Astrocyte of the cerebellum (primary cell): ENCODE data around the gene IL20.

Source experiments
- DNase-seq: peaks from one replicate; pipeline ENCODE4 v3.0.0-alpha.2; 2011; ENCODE audit warnings: low read depth
- H3K4me3 ChIP-seq: 2 replicates; pipeline ENCODE4 v1.5.1; 2011; ENCODE audit warnings: mild to moderate bottlenecking, low read depth, low read length, moderate library complexity
- CTCF ChIP-seq: IDR thresholded peaks from 2 replicates; pipeline ENCODE4 v1.5.1; 2012; ENCODE audit warnings: low read length, low read depth, moderate library complexity, mild to moderate bottlenecking; ENCODE audit errors: missing control alignments
- in situ Hi-C: cut with HindIII; loops from 2 replicates; pipeline ENCODE4 v1.10.0; 2017; ENCODE audit warnings: low sequenced_read_pairs

The IL20 gene

GRCh38 chr1:206833106-206833680 lies 32.2 kb upstream of the IL20 start:
- H3K4me3 ChIP-seq, result no peak overlapping the region
- in situ Hi-C loops, result no loop called here
- no peak for TF ChIP-seq CTCF
- no peak for DNase-seq

GRCh38 chr1:206833801-206834200 lies 31.6 kb upstream of the IL20 start:
- in situ Hi-C loops, result no loop called here
- no peak for DNase-seq
- H3K4me3 ChIP-seq, result no peak overlapping the region
- TF ChIP-seq CTCF, result no peak

GRCh38 chr1:206834217-206834616 lies 31.2 kb upstream of the IL20 start:
- H3K4me3 ChIP-seq, result no peak overlapping the region
- in situ Hi-C loops, result no loop called here
- TF ChIP-seq CTCF, result no peak
- no peak for DNase-seq

- no peak for TF ChIP-seq CTCF
- no peak overlapping the region for H3K4me3 ChIP-seq
- no peak for DNase-seq
- in situ Hi-C loops, result no loop called here
These were observed 30.7 kb upstream of the IL20 start for GRCh38 chr1:206834711-206835110.

GRCh38 chr1:206835186-206835585 lies 30.2 kb upstream of the IL20 start:
- TF ChIP-seq CTCF, result no peak
- no peak for DNase-seq
- no peak overlapping the region for H3K4me3 ChIP-seq
- in situ Hi-C loops, result no loop called here

- H3K4me3 ChIP-seq, result no peak overlapping the region
- in situ Hi-C loops, result no loop called here
- DNase-seq, result no peak
- no peak for TF ChIP-seq CTCF
These were observed 29.3 kb upstream of the IL20 start for GRCh38 chr1:206836111-206836510.

GRCh38 chr1:206839006-206839560 lies 26.3 kb upstream of the IL20 start:
- no peak overlapping the region for H3K4me3 ChIP-seq
- TF ChIP-seq CTCF, result no peak
- DNase-seq, result no peak
- in situ Hi-C loops, result no loop called here
